GM19238 (cell line): ENCODE results near the gene CDHR2.

ENCODE experiments used
- DNase-seq: peaks from one replicate; pipeline ENCODE4 v3.0.0; 2011; ENCODE audit warnings: low spot score; ENCODE audit not compliant: insufficient read length

CDHR2 gene, protein sequence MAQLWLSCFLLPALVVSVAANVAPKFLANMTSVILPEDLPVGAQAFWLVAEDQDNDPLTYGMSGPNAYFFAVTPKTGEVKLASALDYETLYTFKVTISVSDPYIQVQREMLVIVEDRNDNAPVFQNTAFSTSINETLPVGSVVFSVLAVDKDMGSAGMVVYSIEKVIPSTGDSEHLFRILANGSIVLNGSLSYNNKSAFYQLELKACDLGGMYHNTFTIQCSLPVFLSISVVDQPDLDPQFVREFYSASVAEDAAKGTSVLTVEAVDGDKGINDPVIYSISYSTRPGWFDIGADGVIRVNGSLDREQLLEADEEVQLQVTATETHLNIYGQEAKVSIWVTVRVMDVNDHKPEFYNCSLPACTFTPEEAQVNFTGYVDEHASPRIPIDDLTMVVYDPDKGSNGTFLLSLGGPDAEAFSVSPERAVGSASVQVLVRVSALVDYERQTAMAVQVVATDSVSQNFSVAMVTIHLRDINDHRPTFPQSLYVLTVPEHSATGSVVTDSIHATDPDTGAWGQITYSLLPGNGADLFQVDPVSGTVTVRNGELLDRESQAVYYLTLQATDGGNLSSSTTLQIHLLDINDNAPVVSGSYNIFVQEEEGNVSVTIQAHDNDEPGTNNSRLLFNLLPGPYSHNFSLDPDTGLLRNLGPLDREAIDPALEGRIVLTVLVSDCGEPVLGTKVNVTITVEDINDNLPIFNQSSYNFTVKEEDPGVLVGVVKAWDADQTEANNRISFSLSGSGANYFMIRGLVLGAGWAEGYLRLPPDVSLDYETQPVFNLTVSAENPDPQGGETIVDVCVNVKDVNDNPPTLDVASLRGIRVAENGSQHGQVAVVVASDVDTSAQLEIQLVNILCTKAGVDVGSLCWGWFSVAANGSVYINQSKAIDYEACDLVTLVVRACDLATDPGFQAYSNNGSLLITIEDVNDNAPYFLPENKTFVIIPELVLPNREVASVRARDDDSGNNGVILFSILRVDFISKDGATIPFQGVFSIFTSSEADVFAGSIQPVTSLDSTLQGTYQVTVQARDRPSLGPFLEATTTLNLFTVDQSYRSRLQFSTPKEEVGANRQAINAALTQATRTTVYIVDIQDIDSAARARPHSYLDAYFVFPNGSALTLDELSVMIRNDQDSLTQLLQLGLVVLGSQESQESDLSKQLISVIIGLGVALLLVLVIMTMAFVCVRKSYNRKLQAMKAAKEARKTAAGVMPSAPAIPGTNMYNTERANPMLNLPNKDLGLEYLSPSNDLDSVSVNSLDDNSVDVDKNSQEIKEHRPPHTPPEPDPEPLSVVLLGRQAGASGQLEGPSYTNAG (N-terminal part only)

DNA sequence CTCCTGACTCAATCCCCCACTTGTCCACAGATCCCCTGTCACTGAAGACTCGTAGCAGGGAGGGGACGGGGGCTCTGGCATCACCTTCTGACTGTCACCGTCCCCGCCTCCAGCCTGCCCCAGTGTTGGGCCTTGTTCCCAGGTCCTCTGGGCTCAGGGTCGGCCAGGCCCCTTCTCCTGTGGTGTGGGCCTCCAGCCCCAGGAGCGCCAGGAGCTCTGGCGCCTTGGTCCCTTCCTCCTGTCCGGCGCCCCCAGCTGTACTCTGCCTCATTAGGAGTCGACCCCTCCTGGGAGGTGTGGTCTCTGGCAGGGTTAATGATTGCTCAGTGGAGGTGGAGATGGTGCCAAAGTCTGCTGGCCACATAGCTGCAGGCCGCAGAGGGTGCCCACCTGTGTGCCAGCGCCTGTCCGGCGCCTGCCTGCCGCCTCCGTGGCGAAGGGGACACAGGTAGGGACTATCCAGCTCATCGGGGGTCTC, at the start of gene CDHR2:
Gene CDHR2 (plus strand): TSS at position 376 of the 478 bp plus-strand sequence. CDS start 16,011 bp downstream, outside the sequence.
- DNase-seq: no peak

DNA sequence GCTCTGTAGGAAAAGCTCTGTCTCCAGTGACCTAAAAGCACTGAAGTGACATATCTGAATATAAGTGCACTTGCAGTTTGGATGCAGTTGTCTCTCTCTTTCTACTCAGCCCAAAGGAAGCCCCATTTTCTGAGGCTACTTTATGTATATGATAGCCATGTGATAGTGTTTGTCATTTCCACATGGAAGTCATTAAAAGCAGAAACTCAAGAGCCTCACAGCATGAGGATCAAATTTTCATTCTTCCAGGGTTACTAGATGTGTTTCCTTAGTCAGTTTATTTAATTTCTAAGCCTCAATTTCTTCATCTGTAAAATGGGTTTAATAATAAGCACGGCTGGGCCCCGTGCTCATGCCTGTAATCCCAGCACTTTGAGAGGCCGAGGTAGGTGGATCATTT, 48.6 kb upstream of the CDHR2 start:
- DNase-seq: no peak

DNA sequence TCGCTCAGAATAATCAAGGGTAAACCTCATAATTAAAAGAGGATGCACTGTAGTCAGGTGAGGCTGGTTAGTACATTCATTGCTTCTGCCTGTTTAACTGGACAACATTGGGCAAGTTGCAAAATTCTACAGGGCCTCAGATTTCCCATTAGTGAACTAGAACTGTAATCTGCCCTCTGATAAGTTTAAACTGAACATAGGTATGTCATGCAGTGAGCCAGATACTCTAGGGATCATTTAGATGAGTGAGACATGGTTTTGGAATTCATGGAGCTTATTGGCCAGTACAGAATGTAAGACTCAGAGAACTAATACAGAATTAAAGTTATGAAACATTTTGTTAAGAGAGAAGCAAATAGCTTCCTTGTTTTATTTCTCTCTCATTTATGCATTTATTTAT, 47.8 kb upstream of the CDHR2 start:
- DNase-seq: no peak

DNA sequence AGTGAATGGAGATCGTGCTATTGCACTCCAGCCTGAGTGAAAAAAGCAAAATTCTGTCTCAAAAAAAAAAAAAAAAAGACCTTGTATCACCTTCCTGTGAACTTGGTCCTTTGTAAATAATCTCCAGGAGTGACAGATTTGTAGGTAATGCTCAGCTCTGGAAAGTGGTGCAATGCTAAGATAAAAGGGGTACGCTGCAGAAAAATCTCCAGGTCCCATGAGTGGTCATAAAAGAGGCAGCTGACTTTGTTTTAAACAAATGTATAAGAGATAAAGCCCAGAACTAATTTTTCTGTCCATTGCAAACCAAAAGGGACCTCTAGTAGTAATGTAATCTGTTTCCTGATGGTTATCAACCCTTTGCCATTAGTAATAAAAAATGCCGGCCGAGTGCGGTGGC, 45.6 kb upstream of the CDHR2 start:
- DNase-seq: no peak

DNA sequence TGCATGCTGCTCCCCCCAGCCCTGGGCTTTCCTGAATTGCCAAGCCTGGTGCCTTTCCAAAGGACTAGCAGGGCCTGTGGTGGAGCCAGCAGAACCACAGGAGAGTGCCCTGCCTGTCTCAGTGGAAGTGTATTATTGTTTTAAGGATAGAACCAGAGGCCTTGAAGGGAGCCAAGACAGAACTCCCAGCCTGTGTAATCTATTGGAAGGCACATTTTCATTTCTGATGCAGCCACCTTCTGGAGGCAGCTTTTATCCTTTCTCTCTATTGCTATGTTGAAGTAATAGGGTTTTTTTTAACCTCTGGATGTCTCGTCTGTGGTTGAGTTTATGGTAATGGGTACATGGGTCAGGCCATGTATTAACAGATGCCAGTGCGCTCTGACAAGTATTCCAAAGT, 41.2 kb upstream of the CDHR2 start:
- no peak for DNase-seq

DNA sequence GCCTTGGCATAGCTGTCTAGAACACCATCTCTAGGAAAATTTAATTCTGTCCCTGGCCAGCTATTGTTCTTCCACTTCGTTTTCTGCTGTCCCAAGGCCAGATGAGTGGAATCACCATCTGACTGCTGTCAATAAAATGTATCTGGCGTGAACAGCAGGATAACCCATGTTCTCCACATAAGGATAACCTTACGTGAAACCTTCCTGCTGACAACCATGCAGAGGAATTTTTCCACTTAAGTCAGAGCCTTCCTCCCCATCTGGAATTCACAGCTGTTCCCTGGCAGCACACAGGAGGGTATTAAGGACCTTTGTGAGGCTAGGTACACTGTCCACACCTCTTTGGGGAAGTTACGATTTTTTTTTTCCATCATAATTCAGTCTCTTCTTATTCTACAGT, 40.5 kb upstream of the CDHR2 start:
- DNase-seq: no peak

DNA sequence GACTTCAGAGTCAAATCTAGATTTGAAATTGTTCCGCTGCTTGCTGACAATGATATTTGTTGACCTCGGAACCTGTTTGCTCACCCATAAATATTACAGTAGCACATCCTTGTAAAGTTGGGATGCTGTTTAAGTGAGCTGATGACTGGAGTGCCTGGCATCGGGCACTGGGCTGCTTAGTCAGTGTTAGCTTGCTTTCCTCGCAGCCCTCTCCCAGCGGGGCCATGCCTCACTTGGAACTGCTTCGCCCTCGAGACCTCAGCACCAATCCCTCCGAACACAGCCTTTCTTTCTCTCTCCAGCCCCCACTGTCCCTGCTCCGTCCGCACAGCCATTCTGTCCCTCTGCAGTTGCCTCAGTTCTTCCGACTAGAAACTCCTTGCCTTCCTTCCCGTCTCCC, 35.4 kb upstream of the CDHR2 start:
- no peak for DNase-seq

DNA sequence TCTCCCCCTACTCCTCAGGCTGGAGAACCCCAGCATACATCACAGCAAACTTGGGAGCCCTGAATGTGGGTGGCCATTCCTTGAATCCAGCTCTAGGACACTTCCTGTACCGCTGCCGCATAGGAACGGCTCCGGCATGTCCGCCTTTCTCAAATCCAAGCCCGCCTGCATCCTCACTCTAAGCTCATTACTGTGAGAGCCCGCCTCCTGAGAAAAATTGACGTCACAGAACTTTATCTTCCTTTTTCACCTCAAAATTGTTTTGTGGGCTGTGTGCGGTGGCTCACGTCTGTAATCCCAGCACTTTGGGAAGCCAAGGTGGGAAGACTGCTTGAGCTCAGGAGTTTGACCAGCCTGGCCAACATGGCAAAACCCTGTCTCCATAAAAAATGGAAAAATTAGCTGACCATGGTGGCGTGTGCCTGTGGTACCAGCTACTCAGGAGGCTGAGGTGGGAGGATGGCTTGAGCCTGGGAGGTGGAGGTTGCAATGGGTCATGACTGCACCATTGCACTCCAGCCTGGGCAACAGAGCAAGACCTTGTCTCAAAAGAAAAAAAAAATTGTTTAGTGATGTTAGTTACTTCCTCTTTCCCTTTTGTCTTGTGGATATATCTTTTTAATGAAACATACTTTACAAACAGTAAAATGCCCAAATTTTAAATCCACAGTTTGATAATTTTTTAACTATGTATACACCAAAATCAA, 34.7 kb upstream of the CDHR2 start:
- no peak for DNase-seq

DNA sequence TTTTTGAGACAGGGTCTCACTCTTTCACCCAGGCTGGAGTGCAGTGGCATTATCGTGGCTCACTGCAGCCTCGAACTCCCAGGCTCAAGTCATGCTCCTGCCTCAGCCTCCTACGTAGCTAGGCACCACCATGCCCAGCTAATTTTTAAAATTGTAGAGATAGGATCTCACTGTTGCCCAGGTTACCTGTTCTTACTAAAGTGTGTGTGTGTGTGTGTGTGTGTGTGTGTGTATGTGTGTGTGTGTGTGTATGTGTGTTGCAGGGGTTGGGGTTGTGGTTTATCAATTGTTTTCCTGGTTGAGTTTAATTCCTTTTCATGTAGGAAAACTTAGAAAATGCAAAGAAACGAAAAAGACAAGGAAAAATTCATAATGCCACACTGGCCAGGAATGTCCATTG, 33.7 kb upstream of the CDHR2 start:
- DNase-seq: no peak

DNA sequence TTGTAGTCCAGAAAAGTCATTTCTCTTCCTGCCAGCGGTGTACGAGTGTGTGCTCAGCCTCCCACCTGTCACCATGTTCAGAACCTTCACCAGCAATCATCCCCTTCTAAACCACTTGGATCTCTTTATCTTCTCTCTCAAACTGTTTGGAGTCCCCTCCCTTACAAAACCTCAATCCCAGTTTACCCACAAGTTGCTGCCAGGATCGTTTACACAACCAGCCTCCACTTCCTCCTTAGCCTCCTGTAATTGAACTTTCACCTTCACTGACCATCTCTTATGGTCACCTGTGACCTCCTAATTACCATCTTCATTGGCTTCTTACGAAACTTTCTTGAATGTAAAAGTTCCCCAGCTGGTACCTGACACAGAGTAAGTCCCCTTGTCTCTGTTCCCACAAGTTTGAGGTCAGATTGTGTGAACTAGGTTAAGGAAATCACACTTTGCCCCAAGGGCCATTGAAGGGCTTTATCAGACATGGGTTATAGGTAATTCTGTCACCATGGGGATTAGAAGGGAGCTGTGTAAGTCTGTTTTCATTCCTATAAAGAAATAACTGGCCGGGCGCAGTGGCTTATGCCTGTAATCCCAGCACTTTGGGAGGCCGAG, 32.0 kb upstream of the CDHR2 start:
- DNase-seq: no peak

DNA sequence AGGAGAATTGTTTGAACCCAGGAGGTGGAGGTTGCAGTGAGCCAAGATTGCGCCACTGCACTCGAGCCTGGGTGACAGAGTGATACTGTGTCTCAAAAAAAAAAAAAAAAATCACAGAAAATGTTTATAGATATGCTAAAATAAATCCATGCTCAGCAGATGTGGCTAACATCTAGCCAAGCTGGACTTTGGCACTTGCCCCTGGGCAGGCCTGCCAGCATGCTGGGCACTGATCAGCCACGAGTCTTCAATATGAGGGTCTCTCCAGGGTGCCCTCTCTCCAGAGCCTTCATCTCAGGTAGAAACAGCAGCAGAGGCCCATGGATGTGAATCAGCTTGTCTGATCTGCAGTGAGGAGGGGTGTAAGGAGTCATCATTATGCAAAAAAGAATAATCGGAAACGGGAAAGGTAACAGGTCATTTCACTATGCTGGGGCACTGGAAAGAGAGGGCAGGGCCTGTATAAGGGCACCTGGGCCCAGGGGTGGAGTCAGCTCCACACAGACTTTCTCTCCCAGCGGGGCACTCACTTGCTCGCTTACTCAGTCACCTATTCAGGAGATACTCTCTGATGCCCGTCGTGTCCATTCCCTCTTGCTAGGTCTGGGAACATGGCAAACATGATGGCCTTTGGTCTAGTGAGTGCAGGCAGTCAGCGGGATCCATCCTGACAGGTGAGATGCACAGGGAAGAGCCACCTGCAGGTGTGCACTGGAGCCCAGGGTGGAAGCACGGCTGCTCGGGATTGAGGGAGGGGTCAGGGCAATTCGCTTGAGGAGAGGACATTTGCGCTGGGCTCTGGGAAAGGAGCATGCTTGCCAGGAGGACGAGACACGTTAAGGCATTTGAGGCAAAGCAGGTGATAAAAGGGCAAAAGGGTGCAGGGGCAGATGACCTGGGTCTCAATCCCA, 29.1 kb upstream of the CDHR2 start:
- no peak for DNase-seq

DNA sequence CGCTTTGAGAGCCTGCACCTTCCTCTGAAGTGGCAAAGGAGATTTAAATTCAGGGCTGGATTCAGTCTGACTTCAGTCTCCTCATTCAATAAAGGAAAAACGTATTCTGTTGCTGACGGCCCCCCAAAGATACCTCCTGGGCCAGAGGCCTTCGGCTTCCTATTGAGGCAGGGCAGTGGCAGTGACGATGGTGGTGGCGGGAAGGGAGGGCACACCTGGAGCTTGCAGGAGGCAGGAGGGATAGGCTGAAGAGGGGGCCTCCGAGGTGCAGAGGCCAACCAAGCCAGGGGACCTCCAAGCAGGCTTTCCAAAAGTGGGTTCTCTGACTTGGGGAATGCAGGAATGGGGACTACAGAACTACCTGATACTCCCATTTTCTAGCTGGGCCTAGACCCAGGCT, 27.9 kb upstream of the CDHR2 start:
- no peak for DNase-seq

DNA sequence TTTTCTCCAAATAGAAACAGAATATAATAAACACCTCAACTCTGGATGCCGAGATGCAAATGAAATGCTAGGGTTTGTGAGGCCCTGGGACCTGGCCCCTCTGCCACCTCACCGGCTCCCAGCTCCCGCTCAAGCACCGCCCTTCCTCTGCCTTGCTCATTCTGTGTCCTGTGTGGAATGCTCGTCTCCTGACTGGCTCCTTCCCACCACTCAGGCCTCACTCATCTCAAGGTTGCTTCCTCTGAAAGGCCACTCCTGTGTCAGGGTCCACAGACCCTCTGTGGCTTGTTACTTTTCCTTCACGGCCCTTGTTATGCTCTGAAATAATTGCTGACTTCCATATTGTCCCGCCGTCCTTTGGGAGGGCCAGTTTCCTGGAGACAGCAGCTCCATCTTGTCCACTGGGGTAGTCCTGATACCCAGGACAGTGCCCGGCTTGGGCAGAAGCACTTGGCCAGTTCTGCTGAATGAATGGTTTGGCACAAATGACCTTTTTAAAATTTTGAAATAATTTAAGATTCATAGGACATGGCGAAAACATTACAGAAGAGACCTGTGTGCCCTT, 27.4 kb upstream of the CDHR2 start:
- no peak for DNase-seq

DNA sequence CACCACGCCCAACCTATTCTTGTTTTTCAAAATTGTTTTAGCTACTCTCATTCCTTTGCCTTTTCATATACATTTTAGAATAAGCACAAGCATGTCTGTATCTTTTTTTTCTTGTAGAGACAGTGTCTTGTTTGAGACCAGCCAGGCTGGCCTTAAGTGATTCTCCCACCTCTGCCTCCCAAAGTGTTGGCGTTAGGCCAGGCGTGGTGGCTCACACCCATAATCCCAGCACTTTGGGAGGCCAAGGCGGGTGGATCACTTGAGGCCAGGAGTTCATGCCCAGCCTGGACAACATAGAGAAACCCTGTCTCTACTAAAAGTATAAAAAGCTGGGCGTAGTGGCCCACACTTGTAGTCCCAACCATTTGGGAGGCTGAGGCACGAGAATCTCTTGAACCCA, 25.0 kb upstream of the CDHR2 start:
- DNase-seq: no peak

DNA sequence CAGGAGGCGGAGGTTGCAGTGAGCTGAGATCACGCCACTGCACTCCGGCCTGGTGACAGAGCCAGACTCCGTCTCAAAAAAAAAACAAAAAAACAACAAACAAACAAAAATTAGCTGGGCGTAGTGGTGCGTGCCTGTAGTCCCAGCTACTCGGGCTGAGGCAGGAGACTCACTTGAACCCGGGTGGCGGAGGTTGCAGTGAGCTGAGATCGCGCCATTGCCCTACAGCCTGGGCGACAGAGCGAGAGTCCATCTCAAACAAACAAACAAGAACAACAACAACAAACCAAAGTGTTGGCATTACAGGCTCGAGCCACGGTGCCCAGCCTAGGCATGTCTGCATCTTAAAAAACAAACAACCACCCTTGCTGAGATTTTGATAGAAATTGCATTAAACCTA, 24.2 kb upstream of the CDHR2 start:
- DNase-seq: no peak

DNA sequence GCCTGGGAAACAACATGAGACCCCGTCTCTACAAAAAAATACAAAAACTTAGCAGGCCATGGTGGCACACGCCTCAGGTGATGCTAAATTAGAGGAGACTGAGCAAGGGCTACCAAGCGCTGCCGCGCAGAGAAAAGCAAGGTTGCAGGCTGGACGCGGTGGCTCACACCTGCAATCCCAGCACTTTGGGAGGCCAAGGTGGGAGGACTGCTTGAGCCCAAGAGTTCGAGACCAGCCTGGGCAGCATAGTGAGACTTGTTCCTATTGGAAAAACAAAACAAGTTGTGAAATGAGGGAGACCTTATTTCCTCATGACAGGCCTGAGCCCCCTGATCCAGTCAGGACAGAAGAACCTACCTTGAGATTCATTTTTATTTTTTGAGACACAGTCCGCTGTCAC, 23.5 kb upstream of the CDHR2 start:
- DNase-seq: no peak

DNA sequence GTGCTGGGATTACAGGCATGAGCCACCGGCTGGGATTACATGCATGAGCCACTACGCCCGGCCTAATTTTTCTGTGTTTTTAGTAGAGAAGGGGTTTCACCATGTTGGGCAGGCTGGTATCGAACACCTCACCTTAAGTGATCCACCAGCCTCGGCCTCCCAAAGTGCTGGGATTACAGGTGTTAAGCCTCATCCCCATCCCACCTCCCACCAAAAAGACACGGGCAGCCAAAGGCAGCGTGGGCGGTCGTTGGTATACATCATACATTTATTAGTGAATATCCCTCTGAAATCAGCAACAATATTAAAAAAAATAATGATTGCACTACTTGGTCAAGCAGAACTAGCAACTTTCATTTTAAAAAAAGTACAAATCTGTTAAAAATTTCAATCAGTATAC, 22.7 kb upstream of the CDHR2 start:
- no peak for DNase-seq

DNA sequence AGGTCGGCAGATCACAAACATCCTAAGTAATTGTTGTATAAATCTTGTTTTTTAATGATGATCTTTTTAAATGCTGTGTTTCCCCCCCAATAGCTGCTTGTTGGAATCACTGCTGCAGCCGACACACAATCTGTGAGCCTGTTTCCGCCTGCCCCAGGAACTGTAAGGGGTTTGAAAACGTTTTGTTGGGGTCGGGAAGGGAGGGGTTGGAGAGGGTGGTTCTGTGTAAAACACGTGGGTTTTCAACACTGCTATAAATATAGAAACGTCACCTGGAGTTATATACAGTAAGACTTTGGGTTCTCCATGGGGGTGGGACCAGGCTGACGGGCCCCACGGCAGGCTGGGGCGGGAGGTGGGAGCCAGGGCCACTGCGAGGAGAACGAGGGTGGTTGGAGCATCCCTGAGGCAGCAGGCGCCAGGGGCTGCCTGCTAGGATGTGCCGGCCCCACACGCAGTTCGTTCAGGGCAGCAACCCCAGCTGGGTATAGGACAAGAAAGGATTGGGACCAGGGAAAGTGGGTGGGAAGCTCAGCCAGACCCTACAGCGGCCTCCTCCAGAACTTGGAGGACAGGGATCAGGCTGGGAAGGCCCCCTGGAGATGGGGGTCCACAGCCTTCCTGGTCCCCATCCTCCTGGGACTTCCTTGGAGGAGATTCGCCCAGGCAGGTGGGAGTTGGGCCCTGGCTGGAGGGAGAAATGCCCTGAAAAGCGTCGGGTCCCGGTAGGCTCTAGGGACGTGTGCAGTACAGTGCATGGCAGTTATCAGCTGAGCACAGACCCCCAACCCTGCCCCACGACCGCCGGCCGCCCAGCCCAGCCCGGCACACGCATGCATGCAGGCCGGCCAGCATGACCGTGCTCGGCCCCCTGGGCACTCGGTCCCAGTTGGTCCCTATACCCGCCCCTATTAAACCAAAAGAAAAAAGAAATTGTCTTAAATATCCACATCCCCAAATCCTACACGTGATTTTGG, 21.6 kb upstream of the CDHR2 start:
- DNase-seq: no peak
